Sigmoid colon (tissue), 7 donors: ENCODE data around the gene LRRC74A. TPM values are rescaled to one million over a fixed set of nuclear protein-coding genes. Genes with fewer than 3 reads are reported as not detected.

ENCODE experiments used
- DNase-seq: peaks from one replicate; pipeline ENCODE4 v3.0.0-alpha.2; 2019
- H3K27ac ChIP-seq, 4 donors: fragments of 200-600 bp; sonication (generic); one replicate each; pipeline ENCODE4 v1.5.1; 2016 to 2019; ENCODE audit warnings: mild to moderate bottlenecking in 1 of 4
- H3K27me3 ChIP-seq, 3 donors: fragments of 200-600 bp; sonication (generic); one replicate each; pipeline ENCODE4 v1.5.1; 2019; ENCODE audit warnings: mild to moderate bottlenecking in 1 of 3
- H3K36me3 ChIP-seq, 4 donors: fragments of 200-600 bp; sonication (generic); one replicate each; pipeline ENCODE4 v1.5.1; 2016 to 2019
- H3K4me1 ChIP-seq, 4 donors: fragments of 200-600 bp; sonication (generic); one replicate each; pipeline ENCODE4 v1.5.1; 2017 to 2019
- H3K4me3 ChIP-seq, 4 donors: fragments of 200-600 bp; sonication (generic); one replicate each; pipeline ENCODE4 v1.5.1; 2017 to 2019; ENCODE audit warnings: mild to moderate bottlenecking in 2 of 4, moderate library complexity in 1 of 4
- H3K9me3 ChIP-seq, 4 donors: fragments of 200-600 bp in 3 of 4; sonication (generic) in 3 of 4; one replicate each; pipeline versions ENCODE4 v1.5.1 to v1.6.1; 2013 to 2019
- EP300 ChIP-seq, 4 donors: sonication (generic); formaldehyde crosslinking; IDR thresholded peaks; one replicate each; pipeline ENCODE4 v1.6.1; 2017; ENCODE audit warnings: antibody characterized with exemption in 4 of 4
- POLR2A ChIP-seq, 2 donors: fragments of 450-650 bp; IDR thresholded peaks; one replicate each; pipeline ENCODE4 v1.6.1; 2016; ENCODE audit warnings: antibody characterized with exemption in 2 of 2, mild to moderate bottlenecking in 2 of 2, moderate library complexity in 2 of 2
- POLR2AphosphoS5 ChIP-seq, 4 donors: sonication (generic); formaldehyde crosslinking; IDR thresholded peaks; one replicate each; pipeline ENCODE4 v1.6.1; 2017; ENCODE audit warnings: antibody characterized with exemption in 4 of 4
- WGBS, 2 donors: extraction: QIAGEN DNeasy Blood & Tissue Kit; methylation state at CpG; one replicate each; pipeline ENCODE4 v1.1.7; 2013; 5-methylcytosine and 5-hydroxymethylcytosine counted together
- intact Hi-C: fragments of 100-400 bp; cut with DNase I; formaldehyde crosslinking; loops from one replicate; pipeline ENCODE4 v1.15.1; 2023
- polyA plus RNA-seq, 3 donors: library from polyadenylated mRNA; stranded (reverse); fragments of 200-250 nt; gene quantifications; one replicate each; pipeline ENCODE4 v1.2.3, GENCODE V29; 2013
- total RNA-seq, 4 donors: library from RNA; depleted of rRNA; stranded (reverse); fragments of >200 nt; gene quantifications; one replicate each; pipeline ENCODE4 v1.1.0, GENCODE V29; 2016
- TF ChIP-seq, protein P1 (sequence below), 4 experiments: fragments of 450-650 bp in 3 of 4; fragments of 200-600 bp in 1 of 4; IDR thresholded peaks; one replicate each; pipeline ENCODE4 v1.5.1; 2016 to 2019; ENCODE audit warnings: antibody characterized with exemption in 4 of 4, mild to moderate bottlenecking in 3 of 4, moderate library complexity in 2 of 4
- donor health status: healthy with polysubstance abuse.
- donor health status: Bipolar disorder and iron deficiency.
- donor health status: healthy.

The LRRC74A gene
- total and polyA plus RNA-seq, 7 donors, result not detected

DNA sequence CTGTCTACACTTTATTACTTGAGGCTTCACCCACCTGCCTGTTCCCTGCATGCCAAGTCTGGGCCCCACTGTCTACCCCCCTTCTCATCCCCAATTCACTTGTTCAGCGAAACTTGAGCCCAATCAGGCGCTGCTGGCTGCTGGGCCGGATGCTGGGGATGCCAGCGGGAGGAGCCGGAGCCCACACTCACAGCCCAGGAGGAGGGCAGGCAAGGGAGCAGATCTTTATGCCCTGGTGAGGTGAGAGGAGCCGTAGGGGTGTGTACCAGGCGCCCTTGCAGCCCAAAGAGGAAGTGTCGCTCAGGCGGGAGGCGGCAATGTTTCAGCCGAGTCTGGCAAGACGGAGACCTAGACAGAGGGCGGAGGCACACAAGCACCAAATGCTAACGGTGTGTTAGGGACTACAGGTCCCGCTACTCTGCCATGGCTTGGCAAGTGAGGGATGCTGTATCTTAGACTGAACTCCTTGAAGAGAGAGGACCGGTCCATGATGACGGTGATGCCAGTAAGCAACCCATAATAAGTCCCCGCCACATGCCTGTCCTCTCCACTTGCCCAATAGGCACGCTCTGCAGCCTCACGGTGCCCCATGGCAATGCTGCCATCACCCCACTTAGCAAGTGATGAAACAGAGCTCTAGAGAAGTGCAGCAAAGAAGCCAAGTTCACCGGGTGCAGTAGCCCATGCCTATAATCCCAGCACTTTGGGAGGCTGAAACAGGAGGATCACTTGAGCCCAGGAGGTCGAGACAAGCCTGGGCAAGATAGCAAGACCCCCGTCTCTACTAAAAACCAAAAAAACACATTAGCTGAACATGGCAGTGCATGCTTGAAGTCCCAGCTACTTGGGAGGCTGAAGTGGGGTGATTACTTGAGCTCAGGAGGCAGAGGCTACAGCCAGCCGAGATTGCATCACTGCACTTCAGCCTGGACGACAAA lies 41.6 kb downstream of the LRRC74A start:
- no peak overlapping the region for H3K27ac ChIP-seq
- peaks cover 0 to 10% (median 0%) of the 10 kb centered on the region in 3 donors for H3K27me3 ChIP-seq
- H3K9me3 ChIP-seq, result no peaks in the 10 kb centered on the region
- no peak for DNase-seq
- no peaks in the 10 kb centered on the region for H3K36me3 ChIP-seq
- no peak overlapping the region for H3K4me3 ChIP-seq
- TF ChIP-seq EP300 (IDR thresholded peaks at IDR 0.05), result no peak
- no peak for TF ChIP-seq POLR2AphosphoS5 (IDR thresholded peaks at IDR 0.05)
- TF ChIP-seq, protein P1, sequence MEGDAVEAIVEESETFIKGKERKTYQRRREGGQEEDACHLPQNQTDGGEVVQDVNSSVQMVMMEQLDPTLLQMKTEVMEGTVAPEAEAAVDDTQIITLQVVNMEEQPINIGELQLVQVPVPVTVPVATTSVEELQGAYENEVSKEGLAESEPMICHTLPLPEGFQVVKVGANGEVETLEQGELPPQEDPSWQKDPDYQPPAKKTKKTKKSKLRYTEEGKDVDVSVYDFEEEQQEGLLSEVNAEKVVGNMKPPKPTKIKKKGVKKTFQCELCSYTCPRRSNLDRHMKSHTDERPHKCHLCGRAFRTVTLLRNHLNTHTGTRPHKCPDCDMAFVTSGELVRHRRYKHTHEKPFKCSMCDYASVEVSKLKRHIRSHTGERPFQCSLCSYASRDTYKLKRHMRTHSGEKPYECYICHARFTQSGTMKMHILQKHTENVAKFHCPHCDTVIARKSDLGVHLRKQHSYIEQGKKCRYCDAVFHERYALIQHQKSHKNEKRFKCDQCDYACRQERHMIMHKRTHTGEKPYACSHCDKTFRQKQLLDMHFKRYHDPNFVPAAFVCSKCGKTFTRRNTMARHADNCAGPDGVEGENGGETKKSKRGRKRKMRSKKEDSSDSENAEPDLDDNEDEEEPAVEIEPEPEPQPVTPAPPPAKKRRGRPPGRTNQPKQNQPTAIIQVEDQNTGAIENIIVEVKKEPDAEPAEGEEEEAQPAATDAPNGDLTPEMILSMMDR (IDR thresholded peaks at IDR 0.05), result no peak
- TF ChIP-seq POLR2A (IDR thresholded peaks at IDR 0.05), result no peak
- 56 to 72% methylated on average over 25 of the region's 25 CpGs for WGBS, 2 donors
- intact Hi-C loops, result no loop called here
- H3K4me1 ChIP-seq, result peaks cover 0 to 9% (median 4%) of the 10 kb centered on the region in 4 donors

DNA sequence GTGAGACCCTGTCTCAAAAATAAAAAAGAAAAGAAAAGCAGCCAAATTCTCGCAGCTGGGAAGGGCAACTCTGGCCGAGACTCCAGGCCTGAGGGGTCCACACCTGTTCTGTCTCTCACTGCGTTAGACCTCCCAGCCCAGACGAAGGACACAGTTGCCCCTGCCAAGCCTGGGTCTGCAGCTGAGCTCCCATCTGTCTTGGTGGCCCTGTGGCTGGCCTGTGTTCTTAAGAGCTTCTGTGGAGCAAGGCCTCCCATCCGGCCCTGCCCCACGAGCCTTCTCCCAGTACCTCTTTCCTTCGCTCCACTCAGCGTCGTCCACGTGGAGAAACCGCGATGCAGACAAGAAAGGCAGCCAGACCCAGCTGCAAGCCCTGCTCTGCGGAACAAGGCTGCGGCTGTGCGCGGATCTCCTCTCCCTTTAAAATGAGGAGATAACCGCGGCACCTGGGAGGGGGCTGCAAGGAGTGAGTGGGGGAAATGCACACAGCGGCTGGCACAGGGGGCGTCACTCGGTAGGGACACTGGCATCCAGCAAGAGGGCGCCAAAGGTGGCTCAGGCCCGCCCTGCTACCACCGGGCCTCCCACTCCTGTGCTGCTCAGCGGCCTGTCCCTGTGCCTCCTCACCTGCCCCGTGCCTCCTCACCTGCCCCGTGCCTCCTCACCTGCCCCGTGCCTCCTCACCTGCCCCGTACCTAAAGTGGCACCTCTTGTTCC lies 42.4 kb downstream of the LRRC74A start:
- H3K27ac ChIP-seq, result no peak overlapping the region
- WGBS, 2 donors, result 79 to 86% methylated on average over 29 of the region's 29 CpGs
- H3K9me3 ChIP-seq, result no peaks in the 10 kb centered on the region
- no peak for DNase-seq
- peaks cover 0 to 10% (median 0%) of the 10 kb centered on the region in 3 donors for H3K27me3 ChIP-seq
- TF ChIP-seq, protein P1 (IDR thresholded peaks at IDR 0.05), result no peak
- TF ChIP-seq POLR2A (IDR thresholded peaks at IDR 0.05), result no peak
- TF ChIP-seq EP300 (IDR thresholded peaks at IDR 0.05), result no peak
- no peak for TF ChIP-seq POLR2AphosphoS5 (IDR thresholded peaks at IDR 0.05)
- H3K36me3 ChIP-seq, result no peaks in the 10 kb centered on the region
- H3K4me3 ChIP-seq, result no peak overlapping the region
- H3K4me1 ChIP-seq, result peaks cover 0 to 5% (median 2%) of the 10 kb centered on the region in 4 donors
- intact Hi-C loops, result no loop called here

GRCh38 chr14:76870166-76870565 lies 44.0 kb downstream of the LRRC74A start:
- Histone ChIP-seq H3K4me1 (no peaks in the 10 kb centered on the region), H3K27me3 (peaks cover 0 to 10% (median 0%) of the 10 kb centered on the region in 3 donors), H3K27ac (no peak overlapping the region), H3K4me3 (no peak overlapping the region), H3K9me3 (no peaks in the 10 kb centered on the region), H3K36me3 (no peaks in the 10 kb centered on the region)
- no peak for DNase-seq
- WGBS, 2 donors, result 58 to 74% methylated on average over 7 of the region's 7 CpGs
- intact Hi-C loops, result loop anchor here (5.0 kb wide), 1 partner anchor 447 kb away; no protein-coding TSS in a partner anchor
- TF ChIP-seq POLR2AphosphoS5 (IDR thresholded peaks at IDR 0.05) (no peak), EP300 (IDR thresholded peaks at IDR 0.05) (no peak)
- TF ChIP-seq, protein P1 (IDR thresholded peaks at IDR 0.05), result no peak

- intact Hi-C loops, result loop anchor here (1.0 to 5.0 kb wide), 2 partner anchors 221 to 444 kb away; no protein-coding TSS in a partner anchor
- Histone ChIP-seq H3K4me1 (no peaks in the 10 kb centered on the region), H3K27me3 (peaks cover 0 to 8% (median 0%) of the 10 kb centered on the region in 3 donors), H3K36me3 (no peaks in the 10 kb centered on the region), H3K27ac (no peak overlapping the region), H3K4me3 (no peak overlapping the region), H3K9me3 (no peaks in the 10 kb centered on the region)
- WGBS, 2 donors, result 24 to 34% methylated on average over 12 of the region's 12 CpGs
- no peak for TF ChIP-seq POLR2AphosphoS5 (IDR thresholded peaks at IDR 0.05)
- TF ChIP-seq, protein P1 (IDR thresholded peaks at IDR 0.05), result peak; percentile 57 to 88 (median 82)
- no peak for TF ChIP-seq POLR2A (IDR thresholded peaks at IDR 0.05)
- no peak for TF ChIP-seq EP300 (IDR thresholded peaks at IDR 0.05)
- DNase-seq, result peak; percentile 77
These were observed 46.7 kb downstream of the LRRC74A start for GRCh38 chr14:76872796-76873432.
